ENCODE data around the gene PPAT.
"Not testable (repeated sequence)": the region's sequence is repeated elsewhere in the genome, so short reads cannot be mapped to it uniquely, and the experiment has no call there.

Gene PPAT

DNA sequence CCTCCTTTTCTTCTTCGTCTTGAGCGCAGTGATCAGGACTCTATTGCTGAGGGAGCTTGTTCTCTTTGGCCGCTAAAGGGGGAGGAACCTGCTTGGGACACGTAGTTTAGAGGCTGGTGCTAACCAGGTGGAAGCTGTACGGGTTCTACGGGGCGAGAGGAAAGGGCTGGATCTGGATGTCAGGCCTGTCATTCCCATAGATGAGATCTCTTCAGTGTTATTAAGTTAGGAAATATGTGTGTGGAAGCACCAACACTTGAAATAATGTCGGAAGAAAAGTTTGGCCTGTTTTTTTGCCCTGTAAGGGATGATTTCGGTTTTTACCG, 32.6 kb upstream of the PPAT start:
- Histone ChIP-seq H3K4me1 (no peaks in the 10 kb centered on the region), H3K36me3 (peaks cover 33% of the 10 kb centered on the region)
- TF ChIP-seq, protein P1, sequence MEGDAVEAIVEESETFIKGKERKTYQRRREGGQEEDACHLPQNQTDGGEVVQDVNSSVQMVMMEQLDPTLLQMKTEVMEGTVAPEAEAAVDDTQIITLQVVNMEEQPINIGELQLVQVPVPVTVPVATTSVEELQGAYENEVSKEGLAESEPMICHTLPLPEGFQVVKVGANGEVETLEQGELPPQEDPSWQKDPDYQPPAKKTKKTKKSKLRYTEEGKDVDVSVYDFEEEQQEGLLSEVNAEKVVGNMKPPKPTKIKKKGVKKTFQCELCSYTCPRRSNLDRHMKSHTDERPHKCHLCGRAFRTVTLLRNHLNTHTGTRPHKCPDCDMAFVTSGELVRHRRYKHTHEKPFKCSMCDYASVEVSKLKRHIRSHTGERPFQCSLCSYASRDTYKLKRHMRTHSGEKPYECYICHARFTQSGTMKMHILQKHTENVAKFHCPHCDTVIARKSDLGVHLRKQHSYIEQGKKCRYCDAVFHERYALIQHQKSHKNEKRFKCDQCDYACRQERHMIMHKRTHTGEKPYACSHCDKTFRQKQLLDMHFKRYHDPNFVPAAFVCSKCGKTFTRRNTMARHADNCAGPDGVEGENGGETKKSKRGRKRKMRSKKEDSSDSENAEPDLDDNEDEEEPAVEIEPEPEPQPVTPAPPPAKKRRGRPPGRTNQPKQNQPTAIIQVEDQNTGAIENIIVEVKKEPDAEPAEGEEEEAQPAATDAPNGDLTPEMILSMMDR (IDR thresholded peaks at IDR 0.05; ENCODE audit: low read depth, low read length), result no peak

DNA sequence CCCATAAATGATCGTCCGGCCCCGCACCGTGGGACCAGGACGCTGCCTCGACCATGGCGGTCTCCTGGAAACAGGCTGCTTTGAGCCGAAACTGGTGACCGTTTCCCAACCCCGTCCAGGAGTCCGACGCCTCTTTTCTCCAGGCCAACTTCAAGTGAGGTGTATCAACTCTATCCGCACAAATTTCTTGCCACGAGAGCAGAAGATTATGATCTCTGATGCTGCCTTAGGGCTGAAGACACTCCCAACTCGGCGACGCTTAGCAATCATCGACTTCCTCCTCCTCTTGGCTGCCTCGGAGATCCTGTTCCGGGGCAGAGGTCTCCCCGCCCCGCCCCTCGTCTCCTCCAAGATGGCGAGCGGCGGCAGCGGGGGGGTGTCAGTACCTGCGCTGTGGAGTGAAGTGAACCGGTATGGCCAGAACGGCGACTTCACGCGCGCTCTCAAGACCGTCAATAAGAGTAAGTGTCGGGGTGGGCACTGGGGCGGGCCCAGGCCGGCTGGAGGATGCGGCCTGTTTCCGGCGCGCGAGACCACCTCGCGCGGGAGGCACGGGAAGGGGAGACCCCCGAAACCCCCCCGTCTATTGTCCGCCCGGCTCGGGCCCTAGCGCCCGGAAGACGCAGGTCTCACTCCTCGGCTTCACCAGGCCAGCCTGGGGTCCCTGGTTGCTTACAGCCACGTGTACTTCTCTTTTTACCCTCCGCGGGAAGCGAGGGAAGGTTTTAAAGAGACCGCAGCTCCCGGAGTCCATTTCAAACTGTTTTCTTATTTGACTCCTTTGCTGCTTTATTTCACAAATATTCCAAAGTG, 32.1 kb upstream of the PPAT start, which contains the start of gene SRP72:
Gene SRP72, plus strand, starts transcription at position 334 of the 813 bp plus-strand sequence. Its CDS starts 19 bp downstream, at position 353.
- Histone ChIP-seq H3K4me1 (no peaks in the 10 kb centered on the region), H3K27me3 (no peaks in the 10 kb centered on the region), H3K9me3 (no peaks in the 10 kb centered on the region), H3K4me3 (ENCODE audit: low read depth, low read length) (peak within 1 kb of the TSS; percentile 70), H3K36me3 (peaks cover 33% of the 10 kb centered on the region)
- TF ChIP-seq, protein P1 (IDR thresholded peaks at IDR 0.05; ENCODE audit: low read depth, low read length), result no peak
- peak; percentile 90 for DNase-seq

More for the DNA sequence above, 32.6 kb upstream of the PPAT start:
- no peaks in the 10 kb centered on the region for H3K27me3 ChIP-seq
- DNase-seq, result peak; percentile 28
- H3K4me3 ChIP-seq (ENCODE audit: low read depth, low read length), result peak overlapping the region; percentile 70
- H3K9me3 ChIP-seq, result no peaks in the 10 kb centered on the region

DNA sequence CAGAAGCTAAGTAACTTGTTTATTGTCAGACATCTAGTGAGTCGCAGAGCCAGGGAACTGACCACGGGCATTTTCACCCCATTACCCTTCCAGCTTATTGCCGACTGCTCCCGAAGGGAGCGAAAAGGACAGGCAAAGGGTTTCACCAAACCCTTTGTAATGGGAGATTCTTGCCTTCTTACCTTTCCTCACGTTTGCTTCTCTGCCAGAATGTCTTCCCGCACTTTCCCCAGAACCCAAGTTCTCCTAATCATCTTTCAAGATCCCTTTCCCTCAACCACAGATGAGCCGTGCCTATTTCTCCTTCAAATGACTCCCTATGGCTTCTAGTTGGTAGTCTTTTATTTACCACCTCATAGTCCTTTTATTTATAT, 31.5 kb upstream of the PPAT start:
- Histone ChIP-seq H3K4me1 (no peaks in the 10 kb centered on the region), H3K9me3 (no peaks in the 10 kb centered on the region), H3K4me3 (ENCODE audit: low read depth, low read length) (peak overlapping the region; percentile 70), H3K36me3 (peaks cover 36% of the 10 kb centered on the region), H3K27me3 (no peaks in the 10 kb centered on the region)
- DNase-seq, result no peak
- TF ChIP-seq, protein P1 (IDR thresholded peaks at IDR 0.05; ENCODE audit: low read depth, low read length), result no peak

DNA sequence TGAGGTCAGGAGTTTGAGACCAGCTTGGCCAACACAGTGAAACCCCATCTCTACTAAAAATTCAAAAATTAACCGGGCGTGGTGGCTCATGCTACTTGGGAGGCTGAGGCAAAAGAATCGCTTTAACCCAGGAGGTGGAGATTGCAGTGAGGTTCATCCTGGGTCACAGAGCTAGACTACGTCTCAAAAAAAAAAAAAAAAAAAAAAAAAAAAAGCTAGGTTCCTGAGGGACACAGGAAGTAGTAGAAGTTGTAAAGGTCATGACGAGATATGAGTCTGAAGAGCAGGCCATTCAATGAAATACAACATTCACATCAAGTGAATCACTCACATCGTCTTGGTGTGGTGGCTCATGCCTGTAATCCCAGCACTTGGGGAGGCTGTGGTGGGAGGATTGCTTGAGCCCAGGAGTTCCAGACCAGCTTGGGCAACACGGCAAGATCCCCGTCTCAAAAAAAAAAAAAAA, 30.9 kb upstream of the PPAT start:
- not testable (repeated sequence) for H3K9me3 ChIP-seq, H3K4me1 ChIP-seq, H3K27me3 ChIP-seq, DNase-seq
- Histone ChIP-seq H3K4me3 (ENCODE audit: low read depth, low read length) (peak overlapping the region; percentile 70), H3K36me3 (peaks cover 35% of the 10 kb centered on the region)

DNA sequence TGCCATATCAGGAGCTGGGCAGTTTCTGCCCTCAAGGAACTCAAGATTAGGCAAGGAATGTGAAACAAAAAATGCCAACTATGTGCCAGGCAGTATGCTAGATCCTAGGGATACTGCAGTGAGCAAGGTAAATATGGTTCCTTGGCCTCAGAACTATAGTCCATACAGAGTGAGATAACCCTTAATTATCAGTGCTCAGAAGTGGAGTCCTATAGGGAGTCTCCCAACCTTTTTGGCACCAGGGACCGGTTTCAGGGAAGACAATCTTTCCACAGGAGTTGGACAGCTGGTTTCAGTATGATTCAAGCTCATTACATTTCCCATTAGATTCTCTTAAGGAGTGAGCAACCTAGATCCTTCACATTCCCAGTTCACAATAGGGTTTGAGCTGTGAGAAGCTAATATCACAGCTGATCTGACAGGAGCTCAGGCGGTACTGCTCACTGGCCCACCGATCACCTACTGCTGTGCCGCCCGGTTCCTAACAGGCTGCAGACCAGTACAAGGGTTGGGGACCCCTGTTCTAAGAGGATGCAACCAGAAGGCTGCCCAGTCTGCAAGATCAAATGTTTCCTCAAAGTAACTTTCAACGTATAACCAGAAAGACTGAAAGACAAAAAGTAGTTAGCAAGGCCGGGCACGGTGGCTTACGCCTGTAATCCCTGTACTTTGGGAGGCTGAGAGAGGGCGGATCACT, 30.3 kb upstream of the PPAT start:
- Histone ChIP-seq H3K36me3 (peaks cover 34% of the 10 kb centered on the region), H3K9me3 (no peaks in the 10 kb centered on the region), H3K27me3 (no peaks in the 10 kb centered on the region), H3K4me3 (ENCODE audit: low read depth, low read length) (peak overlapping the region; percentile 70), H3K4me1 (no peaks in the 10 kb centered on the region)
- no peak for DNase-seq
- TF ChIP-seq, protein P1 (IDR thresholded peaks at IDR 0.05; ENCODE audit: low read depth, low read length), result no peak

DNA sequence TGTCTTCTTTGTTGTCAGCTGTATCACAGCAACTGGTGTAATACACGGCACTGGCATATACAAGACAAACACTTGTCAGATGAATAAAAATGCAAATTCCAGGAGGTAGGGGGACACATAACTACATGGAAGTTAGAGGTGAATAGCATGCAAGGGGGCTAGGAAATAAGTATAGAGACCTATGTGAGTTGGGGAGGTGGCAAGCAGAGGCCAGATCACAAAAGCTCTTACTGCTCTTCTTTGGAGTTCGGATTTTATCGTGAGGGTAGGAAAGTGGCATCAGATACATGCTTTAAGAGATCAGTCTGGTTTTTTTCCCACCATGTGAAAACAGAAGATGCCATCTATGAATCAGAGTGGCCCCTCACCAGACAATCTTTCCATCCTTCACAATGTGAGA, 29.2 kb upstream of the PPAT start:
- no peak overlapping the region for H3K4me3 ChIP-seq (ENCODE audit: low read depth, low read length)

More for the DNA sequence above, 29.2 kb upstream of the PPAT start:
- Histone ChIP-seq H3K27me3 (no peaks in the 10 kb centered on the region), H3K9me3 (no peaks in the 10 kb centered on the region), H3K4me1 (no peaks in the 10 kb centered on the region), H3K36me3 (peaks cover 39% of the 10 kb centered on the region)
- TF ChIP-seq, protein P1 (IDR thresholded peaks at IDR 0.05; ENCODE audit: low read depth, low read length), result no peak
- DNase-seq, result no peak
